Measurements from ENCODE around the gene NGEF. TPM values are rescaled to one million over a fixed set of nuclear protein-coding genes. Genes with fewer than 3 reads are reported as not detected.

Gene NGEF
- total and polyA plus RNA-seq, 2 donors (not counting 1 experiment from before 2014, with no cell fraction given) = under 0.01 to 0.24 TPM

DNA sequence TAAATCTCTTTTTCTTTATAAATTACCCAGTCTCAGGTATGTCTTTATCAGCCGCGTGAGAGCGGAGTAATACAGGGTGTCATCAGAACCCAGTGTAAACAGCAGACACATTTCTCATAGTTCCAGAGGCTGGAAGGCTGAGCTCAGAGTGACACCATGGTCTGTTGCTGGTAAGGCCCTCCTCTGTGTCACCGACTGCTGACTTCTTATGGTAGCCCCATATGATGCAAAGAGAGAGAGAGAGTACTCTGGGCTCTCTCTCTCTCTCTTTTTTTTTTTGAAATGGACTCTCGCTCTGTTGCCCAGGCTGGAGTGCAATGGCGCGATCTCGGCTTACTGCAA is 83.0 kb downstream of the NGEF start:
- H3K4me2 ChIP-seq (ENCODE audit: extremely low read depth, insufficient read depth, low read length) = no peak overlapping the region
- no peaks in the 10 kb centered on the region for H3K4me1 ChIP-seq (ENCODE audit: control insufficient read depth, extremely low read depth, insufficient read depth, low read length)
- no peaks in the 10 kb centered on the region for H4K20me1 ChIP-seq (ENCODE audit: control insufficient read depth, extremely low read depth, insufficient read depth, low read length)
- DNase-seq (ENCODE audit: low read depth in 2 of 2) = no peak
- no peaks in the 10 kb centered on the region for H3K9me3 ChIP-seq (ENCODE audit: control insufficient read depth, insufficient read depth, low read depth, low read length)
- no peak overlapping the region for H3K9ac ChIP-seq (ENCODE audit: insufficient read depth, low read length)
- H2AFZ ChIP-seq (ENCODE audit: low read length) = no peak overlapping the region
- H3K79me2 ChIP-seq (ENCODE audit: control insufficient read depth, insufficient read depth, low read length) = no peaks in the 10 kb centered on the region
- H3K4me3 ChIP-seq (replicated peaks in 1 of 4; ENCODE audit: control extremely low read depth in 1 of 4, insufficient read depth in 1 of 4, low read depth in 3 of 4, low read length in 4 of 4) = no peak overlapping the region
- peaks cover 13% of the 10 kb centered on the region for H3K27me3 ChIP-seq (ENCODE audit: control insufficient read depth, insufficient read depth, low read length)
- H3K27ac ChIP-seq (ENCODE audit: insufficient read depth, low read length) = no peak overlapping the region
- TF ChIP-seq, protein P1, sequence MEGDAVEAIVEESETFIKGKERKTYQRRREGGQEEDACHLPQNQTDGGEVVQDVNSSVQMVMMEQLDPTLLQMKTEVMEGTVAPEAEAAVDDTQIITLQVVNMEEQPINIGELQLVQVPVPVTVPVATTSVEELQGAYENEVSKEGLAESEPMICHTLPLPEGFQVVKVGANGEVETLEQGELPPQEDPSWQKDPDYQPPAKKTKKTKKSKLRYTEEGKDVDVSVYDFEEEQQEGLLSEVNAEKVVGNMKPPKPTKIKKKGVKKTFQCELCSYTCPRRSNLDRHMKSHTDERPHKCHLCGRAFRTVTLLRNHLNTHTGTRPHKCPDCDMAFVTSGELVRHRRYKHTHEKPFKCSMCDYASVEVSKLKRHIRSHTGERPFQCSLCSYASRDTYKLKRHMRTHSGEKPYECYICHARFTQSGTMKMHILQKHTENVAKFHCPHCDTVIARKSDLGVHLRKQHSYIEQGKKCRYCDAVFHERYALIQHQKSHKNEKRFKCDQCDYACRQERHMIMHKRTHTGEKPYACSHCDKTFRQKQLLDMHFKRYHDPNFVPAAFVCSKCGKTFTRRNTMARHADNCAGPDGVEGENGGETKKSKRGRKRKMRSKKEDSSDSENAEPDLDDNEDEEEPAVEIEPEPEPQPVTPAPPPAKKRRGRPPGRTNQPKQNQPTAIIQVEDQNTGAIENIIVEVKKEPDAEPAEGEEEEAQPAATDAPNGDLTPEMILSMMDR (conservative IDR thresholded peaks at IDR 0.05 in 1 of 2, IDR thresholded peaks at IDR 0.05 in 1 of 2; ENCODE audit: low read depth in 1 of 2, low read length in 2 of 2) = no peak
- no peak for TF ChIP-seq EZH2 (IDR thresholded peaks at IDR 0.05; ENCODE audit: low read length, missing control alignments)
- no peaks in the 10 kb centered on the region for H3K36me3 ChIP-seq (ENCODE audit: control insufficient read depth, insufficient read depth, low read length)

GRCh38 chr2:232929303-232930058 is 83.6 kb downstream of the NGEF start:
- peak; percentile 3 for TF ChIP-seq EZH2 (IDR thresholded peaks at IDR 0.05; ENCODE audit: low read length, missing control alignments)
- TF ChIP-seq, protein P1 (conservative IDR thresholded peaks at IDR 0.05 in 1 of 2, IDR thresholded peaks at IDR 0.05 in 1 of 2; ENCODE audit: low read depth in 1 of 2, low read length in 2 of 2) = no peak
- H3K79me2 ChIP-seq (ENCODE audit: control insufficient read depth, insufficient read depth, low read length) = no peaks in the 10 kb centered on the region
- no peaks in the 10 kb centered on the region for H4K20me1 ChIP-seq (ENCODE audit: control insufficient read depth, extremely low read depth, insufficient read depth, low read length)
- no peak overlapping the region for H3K9ac ChIP-seq (ENCODE audit: insufficient read depth, low read length)
- H3K27ac ChIP-seq (ENCODE audit: insufficient read depth, low read length) = no peak overlapping the region
- H3K4me2 ChIP-seq (ENCODE audit: extremely low read depth, insufficient read depth, low read length) = no peak overlapping the region
- H2AFZ ChIP-seq (ENCODE audit: low read length) = no peak overlapping the region
- no peaks in the 10 kb centered on the region for H3K36me3 ChIP-seq (ENCODE audit: control insufficient read depth, insufficient read depth, low read length)
- peaks cover 13% of the 10 kb centered on the region for H3K27me3 ChIP-seq (ENCODE audit: control insufficient read depth, insufficient read depth, low read length)
- no peak overlapping the region for H3K4me3 ChIP-seq (replicated peaks in 1 of 4; ENCODE audit: control extremely low read depth in 1 of 4, insufficient read depth in 1 of 4, low read depth in 3 of 4, low read length in 4 of 4)
- no peaks in the 10 kb centered on the region for H3K4me1 ChIP-seq (ENCODE audit: control insufficient read depth, extremely low read depth, insufficient read depth, low read length)
- no peaks in the 10 kb centered on the region for H3K9me3 ChIP-seq (ENCODE audit: control insufficient read depth, insufficient read depth, low read depth, low read length)
- no peak for DNase-seq (ENCODE audit: low read depth in 2 of 2)

GRCh38 chr2:232928551-232929302 is 84.3 kb downstream of the NGEF start:
- Histone ChIP-seq H4K20me1 (ENCODE audit: control insufficient read depth, extremely low read depth, insufficient read depth, low read length) (no peaks in the 10 kb centered on the region), H3K27me3 (ENCODE audit: control insufficient read depth, insufficient read depth, low read length) (peaks cover 13% of the 10 kb centered on the region), H3K4me1 (ENCODE audit: control insufficient read depth, extremely low read depth, insufficient read depth, low read length) (no peaks in the 10 kb centered on the region), H3K36me3 (ENCODE audit: control insufficient read depth, insufficient read depth, low read length) (no peaks in the 10 kb centered on the region), H3K9me3 (ENCODE audit: control insufficient read depth, insufficient read depth, low read depth, low read length) (no peaks in the 10 kb centered on the region), H3K79me2 (ENCODE audit: control insufficient read depth, insufficient read depth, low read length) (no peaks in the 10 kb centered on the region), H2AFZ (ENCODE audit: low read length) (no peak overlapping the region), H3K4me2 (ENCODE audit: extremely low read depth, insufficient read depth, low read length) (no peak overlapping the region), H3K4me3 (replicated peaks in 1 of 4; ENCODE audit: control extremely low read depth in 1 of 4, insufficient read depth in 1 of 4, low read depth in 3 of 4, low read length in 4 of 4) (no peak overlapping the region), H3K27ac (ENCODE audit: insufficient read depth, low read length) (no peak overlapping the region), H3K9ac (ENCODE audit: insufficient read depth, low read length) (no peak overlapping the region)
- TF ChIP-seq, protein P1 (conservative IDR thresholded peaks at IDR 0.05 in 1 of 2, IDR thresholded peaks at IDR 0.05 in 1 of 2; ENCODE audit: low read depth in 1 of 2, low read length in 2 of 2) = no peak
- TF ChIP-seq EZH2 (IDR thresholded peaks at IDR 0.05; ENCODE audit: low read length, missing control alignments) = peak; percentile 21
- DNase-seq (ENCODE audit: low read depth in 2 of 2) = no peak

All from fibroblast of lung (primary cell).